GM12878 (cell line): ENCODE measurements around the gene BBS2. TPM values are rescaled to one million over a fixed set of nuclear protein-coding genes. Genes with fewer than 3 reads are reported as not detected.

ENCODE experiments used
- ATAC-seq: fragments of 200-7000 bp; cut with Tn5 transposase; 3 replicates; pipeline ENCODE4 v1.9.1; 2020; ENCODE audit warnings: mild to moderate bottlenecking, moderate library complexity
- BruUV-seq: library from RNA; stranded (reverse); fragments of 400-500 nt; replicated peaks from 2 replicates; lab custom pipeline; 2021; lab: Mats Ljungman, UMichigan
- CTCF ChIA-PET: fragments of 300-600 bp; sonication (Branson Sonifier 250); formaldehyde crosslinking; extraction: SDS; loops from one replicate; lab custom pipeline; 2021; ENCODE audit warnings: inconsistent platforms; lab: Yijun Ruan, JAX
- POLR2A ChIA-PET: fragments of 350-600 bp; formaldehyde crosslinking; extraction: SDS; loops from one replicate; lab custom pipeline; 2021; ENCODE audit warnings: inconsistent platforms; lab: Charles Lee
- RAD21 ChIA-PET: fragments of 300-600 bp; sonication (Branson Sonifier 250); formaldehyde crosslinking; loops from one replicate; lab custom pipeline; 2023; ENCODE audit warnings: antibody characterized with exemption; ENCODE audit not compliant: unreplicated experiment; lab: Charles Lee
- SMC1A ChIA-PET: fragments of 300-600 bp; sonication (Branson Sonifier 250); formaldehyde crosslinking; loops from one replicate; lab custom pipeline; 2023; ENCODE audit not compliant: unreplicated experiment, uncharacterized antibody; lab: Charles Lee
- DNase-seq: peaks from one replicate; pipeline ENCODE4 v3.0.0-alpha.2; 2011; ENCODE audit warnings: low read depth, low spot score
- FAIRE-seq: peaks from 3 replicates; lab custom pipeline; 2011; peaks lifted over from hg19 to GRCh38; lab: Jason Lieb, UNC
- H2AFZ ChIP-seq: 2 replicates; pipeline ENCODE4 v1.6.0; 2011; ENCODE audit warnings: low read depth, low read length, control low read depth; ENCODE audit not compliant: control insufficient read depth
- H3K27ac ChIP-seq: 2 replicates; pipeline ENCODE4 v1.5.1; 2011; ENCODE audit warnings: control low read depth; ENCODE audit not compliant: control insufficient read depth, insufficient read depth
- H3K27me3 ChIP-seq, 2 experiments: replicated peaks in 1 of 2; 2 replicates each; pipeline versions ENCODE4 v1.6.0 to v1.6.1; 2011; ENCODE audit warnings: low read length in 1 of 2; ENCODE audit not compliant: control insufficient read depth in 2 of 2, insufficient read depth in 2 of 2
- H3K36me3 ChIP-seq, 2 experiments: 2 replicates each; pipeline ENCODE4 v1.5.1; 2011; ENCODE audit warnings: low read length in 1 of 2; ENCODE audit not compliant: control insufficient read depth in 2 of 2, insufficient read depth in 2 of 2
- H3K4me1 ChIP-seq: 2 replicates; pipeline ENCODE4 v1.6.1; 2011; ENCODE audit warnings: mild to moderate bottlenecking, low read length, moderate library complexity, mixed read lengths; ENCODE audit not compliant: control insufficient read depth, insufficient read depth
- H3K4me2 ChIP-seq: 2 replicates; pipeline ENCODE4 v1.6.0; 2011; ENCODE audit warnings: control low read depth; ENCODE audit not compliant: control insufficient read depth, insufficient read depth
- H3K4me3 ChIP-seq: fragments of 200-600 bp; sonication (generic); 2 replicates; pipeline ENCODE4 v1.5.1; 2016
- H3K79me2 ChIP-seq: 2 replicates; pipeline ENCODE4 v1.6.0; 2011; ENCODE audit warnings: low read length; ENCODE audit not compliant: control insufficient read depth, insufficient read depth
- H3K9ac ChIP-seq: 2 replicates; pipeline ENCODE4 v1.8.0; 2011; ENCODE audit warnings: low read length, control low read depth, mixed read lengths; ENCODE audit not compliant: control insufficient read depth, insufficient read depth
- H3K9me3 ChIP-seq: replicated peaks from 3 replicates; pipeline ENCODE4 v1.5.1; 2011; ENCODE audit warnings: mild to moderate bottlenecking, low read length; ENCODE audit not compliant: control insufficient read depth, insufficient read depth
- H4K20me1 ChIP-seq: 2 replicates; pipeline ENCODE4 v1.6.0; 2011; ENCODE audit not compliant: control insufficient read depth, insufficient read depth
- GATAD2B ChIP-seq: fragments of 450-650 bp; conservative IDR thresholded peaks from 2 replicates; pipeline ENCODE4 v1.6.1; 2017; ENCODE audit warnings: low read depth, mild to moderate bottlenecking, moderate library complexity
- LARP7 ChIP-seq: fragments of 450-650 bp; IDR thresholded peaks from 2 replicates; pipeline ENCODE4 v1.6.1; 2017; ENCODE audit warnings: mild to moderate bottlenecking
- MEF2A ChIP-seq: IDR thresholded peaks from 2 replicates; pipeline ENCODE4 v1.6.1; 2011; ENCODE audit warnings: low read depth, mild to moderate bottlenecking, low read length, moderate library complexity; ENCODE audit not compliant: insufficient read depth
- MEF2B ChIP-seq: fragments of 450-650 bp; IDR thresholded peaks from 2 replicates; pipeline ENCODE4 v1.6.1; 2018; ENCODE audit warnings: mild to moderate bottlenecking, moderate library complexity; ENCODE audit not compliant: partially characterized antibody, poor library complexity, severe bottlenecking
- PBX3 ChIP-seq: IDR thresholded peaks from 2 replicates; pipeline ENCODE4 v1.6.1; 2011; ENCODE audit warnings: mild to moderate bottlenecking, low read depth, low read length, moderate library complexity; ENCODE audit not compliant: insufficient replicate concordance
- SKIL ChIP-seq: fragments of 450-650 bp; IDR thresholded peaks from 2 replicates; pipeline ENCODE4 v1.6.1; 2017; ENCODE audit warnings: mild to moderate bottlenecking, low read depth, inconsistent platforms; ENCODE audit not compliant: poor library complexity, severe bottlenecking
- SMAD1 ChIP-seq: fragments of 450-650 bp; IDR thresholded peaks from 2 replicates; pipeline ENCODE4 v1.6.1; 2018; ENCODE audit warnings: mild to moderate bottlenecking, low read depth; ENCODE audit not compliant: partially characterized antibody
- SPI1 ChIP-seq: IDR thresholded peaks from 2 replicates; pipeline ENCODE4 v1.6.1; 2011; ENCODE audit warnings: low read depth, mild to moderate bottlenecking, low read length, moderate library complexity, borderline replicate concordance; ENCODE audit not compliant: insufficient read depth
- STAT3 ChIP-seq: IDR thresholded peaks from 2 replicates; pipeline ENCODE4 v1.6.1; 2011; ENCODE audit warnings: low read depth, low read length, improper control_type of control experiment
- WGBS: methylation state at CpG from one replicate; pipeline ENCODE4 v1.1.6; 2016; ENCODE audit warnings: low lambda C conversion rate; ENCODE audit not compliant: insufficient replicate concordance, insufficient coverage; ENCODE audit errors: missing lambda C conversion rate; 5-methylcytosine and 5-hydroxymethylcytosine counted together
- in situ Hi-C: fragments of 300-500 bp; cut with MboI; formaldehyde crosslinking; loops from 9 replicates; pipeline ENCODE4 v1.14.3; 2018; ENCODE audit warnings: mixed read lengths
- intact Hi-C: fragments of 100-400 bp; cut with micrococcal nuclease; formaldehyde crosslinking; loops from one replicate; pipeline ENCODE4 v1.14.2; 2022; ENCODE audit not compliant: unreplicated experiment
- polyA plus RNA-seq, 11 experiments: library from polyadenylated mRNA; depleted of rRNA in 4 of 11; unstranded in 6 of 11; stranded (reverse) in 5 of 11; fragments of >200 nt; fragmentation: Nextera tagmentation in 4 of 11; fragmentation: Illumina TruSeq in 1 of 11; extraction: Ambion mirVana in 4 of 11; extraction: Trizol in 1 of 11; gene quantifications; 1 replicate in 1 of 11; 2 replicates in 10 of 11; pipeline versions ENCODE4 v1.2.1 to v1.2.3, GENCODE V29; 2011 to 2016; ENCODE audit warnings: inconsistent platforms in 2 of 11, missing spikeins in 2 of 11, low read depth in 1 of 11
- total RNA-seq, 4 experiments: library from RNA; depleted of rRNA in 3 of 4; stranded (reverse); fragments of >200 nt in 3 of 4; fragmentation: Illumina TruSeq in 1 of 4; extraction: Trizol in 1 of 4; gene quantifications; 2 replicates each; pipeline versions ENCODE4 v1.2.1 to v1.2.3, GENCODE V29; 2013 to 2021

The BBS2 gene
- total and polyA plus RNA-seq, 10 of the 15 experiments (the other 5 are each of a cell fraction or from before 2014, with no cell fraction given) = 4.9 to 38.3 (median 16.4) TPM

- BruUV-seq = no TSS peak
- no peak overlapping the region for H3K4me2 ChIP-seq
- H3K27ac ChIP-seq = no peak overlapping the region
- no peak overlapping the region for H3K4me3 ChIP-seq
- H3K36me3 ChIP-seq = no peaks in the 10 kb centered on the region
- TF ChIP-seq SKIL = no peak
- TF ChIP-seq SMAD1 = no peak
- peaks cover 0 to 2% of the 10 kb centered on the region in 2 experiments; a peak in 2 of 4 replicates for H3K27me3 ChIP-seq
- no peak overlapping the region for H3K9ac ChIP-seq
- no peaks in the 10 kb centered on the region for H3K79me2 ChIP-seq
- WGBS = 43% methylated on average over 10 of the region's 10 CpGs
- no peaks in the 10 kb centered on the region for H4K20me1 ChIP-seq
- ChIA-PET POLR2A (no interaction called here), RAD21 (no interaction called here), SMC1A (no interaction called here), CTCF (no interaction called here)
- no peaks in the 10 kb centered on the region; the same call in 1 of the 2 replicates for H3K4me1 ChIP-seq
- H3K9me3 ChIP-seq = no peaks in the 10 kb centered on the region
- ATAC-seq (no peak), FAIRE-seq (no peak), DNase-seq (no peak)
- intact Hi-C loops = no loop called here
- in situ Hi-C loops = no loop called here
- H2AFZ ChIP-seq = no peak overlapping the region
These were observed 34.6 kb upstream of the BBS2 start for GRCh38 chr16:56554441-56554840.

- Histone ChIP-seq H3K9me3 (no peaks in the 10 kb centered on the region), H4K20me1 (no peaks in the 10 kb centered on the region), H2AFZ (no peak overlapping the region), H3K79me2 (no peaks in the 10 kb centered on the region), H3K4me3 (no peak overlapping the region), H3K27me3 (peaks cover 0 to 2% of the 10 kb centered on the region in 2 experiments; a peak in 1 of 4 replicates), H3K36me3 (no peaks in the 10 kb centered on the region), H3K4me2 (no peak overlapping the region), H3K4me1 (peaks cover 7% of the 10 kb centered on the region), H3K27ac (no peak overlapping the region), H3K9ac (no peak overlapping the region)
- DNase-seq (no peak), FAIRE-seq (no peak), ATAC-seq (peak; percentile 75)
- TF ChIP-seq GATAD2B (no peak), MEF2A (no peak), STAT3 (no peak), PBX3 (no peak), LARP7 (no peak), SPI1 (0 out of 2 replicates have a peak, but pooled peaks have one; percentile 38), MEF2B (peak; percentile 24)
- no TSS peak for BruUV-seq
- ChIA-PET CTCF (no interaction called here), SMC1A (interaction anchor here (1.2 kb wide), 1 partner anchor 150 kb away, joined by 4 read pairs; no protein-coding TSS in a partner anchor), POLR2A (no interaction called here), RAD21 (no interaction called here)
- 17% methylated on average over 11 of the region's 11 CpGs for WGBS
- in situ Hi-C loops (no loop called here), intact Hi-C loops (no loop called here)
These were observed 32.2 kb upstream of the BBS2 start for GRCh38 chr16:56551796-56552738.
